Measurements from ENCODE around the gene ERN1.
"Not testable (repeated sequence)": the region's sequence is repeated elsewhere in the genome, so short reads cannot be mapped to it uniquely, and the experiment has no call there.

Gene ERN1

GRCh38 chr17:64123114-64123513 is 6.8 kb downstream of the ERN1 start:
- Histone ChIP-seq H3K9me3 (ENCODE audit: insufficient read depth, low read depth, low read length) (no peaks in the 10 kb centered on the region), H3K4me2 (ENCODE audit: low read depth, low read length, poor library complexity, severe bottlenecking) (no peak overlapping the region), H3K27me3 (ENCODE audit: insufficient read depth, low read length, poor library complexity, severe bottlenecking) (no peaks in the 10 kb centered on the region), H3K4me3 (ENCODE audit: low read length, poor library complexity, severe bottlenecking) (no peak overlapping the region), H3F3A (ENCODE audit: low read depth) (0 out of 2 replicates have a peak, but pooled peaks cover 4% of the 10 kb centered on the region), H4K20me1 (ENCODE audit: insufficient read depth, low read length, poor library complexity, severe bottlenecking) (no peaks in the 10 kb centered on the region), H3K9ac (ENCODE audit: low read depth, low read length, poor library complexity, severe bottlenecking) (no peak overlapping the region), H2AFZ (ENCODE audit: low read length) (no peak overlapping the region), H3K9me2 (replicated peaks; ENCODE audit: low read depth, low read length) (no peaks in the 10 kb centered on the region), H3K36me3 (ENCODE audit: insufficient read depth, low read length) (no peaks in the 10 kb centered on the region), H3K79me2 (ENCODE audit: insufficient read depth, low read length) (peaks cover 8% of the 10 kb centered on the region), H3K4me1 (ENCODE audit: insufficient read depth, low read length, poor library complexity, severe bottlenecking) (peaks cover 29% of the 10 kb centered on the region)
- TF ChIP-seq CTCF (conservative IDR thresholded peaks at IDR 0.05; ENCODE audit: low read length) (no peak), EZH2phosphoT487 (IDR thresholded peaks at IDR 0.05; ENCODE audit: borderline replicate concordance) (no peak)

GRCh38 chr17:64120972-64121786 is 8.8 kb downstream of the ERN1 start:
- H4K20me1 ChIP-seq (ENCODE audit: insufficient read depth, low read length, poor library complexity, severe bottlenecking); H3K9me2 ChIP-seq (replicated peaks; ENCODE audit: low read depth, low read length); H3K4me3 ChIP-seq (ENCODE audit: low read length, poor library complexity, severe bottlenecking); H3K9me3 ChIP-seq (ENCODE audit: insufficient read depth, low read depth, low read length); H2AFZ ChIP-seq (ENCODE audit: low read length); H3K27me3 ChIP-seq (ENCODE audit: insufficient read depth, low read length, poor library complexity, severe bottlenecking); H3K4me2 ChIP-seq (ENCODE audit: low read depth, low read length, poor library complexity, severe bottlenecking); H3K79me2 ChIP-seq (ENCODE audit: insufficient read depth, low read length); H3K36me3 ChIP-seq (ENCODE audit: insufficient read depth, low read length); H3K9ac ChIP-seq (ENCODE audit: low read depth, low read length, poor library complexity, severe bottlenecking); H3F3A ChIP-seq (ENCODE audit: low read depth): not testable (repeated sequence)
- TF ChIP-seq CTCF (conservative IDR thresholded peaks at IDR 0.05; ENCODE audit: low read length), result 0 out of 2 replicates have a peak, but pooled peaks have one; percentile 15
- peaks cover 24% of the 10 kb centered on the region for H3K4me1 ChIP-seq (ENCODE audit: insufficient read depth, low read length, poor library complexity, severe bottlenecking)

GRCh38 chr17:64120159-64120810 is 9.7 kb downstream of the ERN1 start:
- Histone ChIP-seq H3F3A (ENCODE audit: low read depth) (no peaks in the 10 kb centered on the region), H4K20me1 (ENCODE audit: insufficient read depth, low read length, poor library complexity, severe bottlenecking) (no peaks in the 10 kb centered on the region), H3K9ac (ENCODE audit: low read depth, low read length, poor library complexity, severe bottlenecking) (no peak overlapping the region), H3K9me3 (ENCODE audit: insufficient read depth, low read depth, low read length) (no peaks in the 10 kb centered on the region), H3K4me2 (ENCODE audit: low read depth, low read length, poor library complexity, severe bottlenecking) (no peak overlapping the region), H3K36me3 (ENCODE audit: insufficient read depth, low read length) (no peaks in the 10 kb centered on the region), H3K79me2 (ENCODE audit: insufficient read depth, low read length) (no peaks in the 10 kb centered on the region; the same call in 1 of the 2 replicates), H2AFZ (ENCODE audit: low read length) (no peak overlapping the region), H3K4me1 (ENCODE audit: insufficient read depth, low read length, poor library complexity, severe bottlenecking) (peaks cover 30% of the 10 kb centered on the region), H3K27me3 (ENCODE audit: insufficient read depth, low read length, poor library complexity, severe bottlenecking) (no peaks in the 10 kb centered on the region), H3K4me3 (ENCODE audit: low read length, poor library complexity, severe bottlenecking) (no peak overlapping the region), H3K9me2 (replicated peaks; ENCODE audit: low read depth, low read length) (no peaks in the 10 kb centered on the region)
- TF ChIP-seq CTCF (conservative IDR thresholded peaks at IDR 0.05; ENCODE audit: low read length), result no peak
- no peak for TF ChIP-seq EZH2phosphoT487 (IDR thresholded peaks at IDR 0.05; ENCODE audit: borderline replicate concordance)
